Testis (tissue), 2 donors: ENCODE results near the gene PYY.

Source experiments
- CTCF ChIP-seq, 3 experiments: fragments of 450-650 bp in 2 of 3; fragments of 200-600 bp in 1 of 3; sonication (generic) in 1 of 3; IDR thresholded peaks; one replicate each; pipeline ENCODE4 v1.5.1; 2016 to 2019; ENCODE audit warnings: antibody characterized with exemption in 3 of 3, mild to moderate bottlenecking in 2 of 3, moderate library complexity in 1 of 3
- POLR2A ChIP-seq: fragments of 450-650 bp; IDR thresholded peaks from one replicate; pipeline ENCODE4 v1.6.1; 2017; ENCODE audit warnings: antibody characterized with exemption, mild to moderate bottlenecking, moderate library complexity

GRCh38 chr17:43935204-43935925 lies 18.4 kb downstream of the PYY start:
- TF ChIP-seq CTCF (IDR thresholded peaks at IDR 0.05) (no peak), POLR2A (no peak)
